ENCODE results near the gene RBM43.

- TF ChIP-seq CSDC2 (CRISPR knock-in tag; IDR thresholded peaks at IDR 0.05): no peak
- no peak for TF ChIP-seq TCF4 (CRISPR knock-in tag; IDR thresholded peaks at IDR 0.05; ENCODE audit: borderline replicate concordance)
Observed at GRCh38 chr2:151241224-151241623, 20.4 kb downstream of the RBM43 start.

All from SK-N-SH treated with all-trans-retinoic acid at 6 μM for 48 hours (cell line).